AG08396 (cell line): ENCODE results near the gene RIC8A.

ENCODE experiments used
- DNase-seq: peaks from one replicate; pipeline ENCODE4 v3.0.0; 2012; ENCODE audit warnings: low spot score, mixed read lengths

RIC8A gene

GRCh38 chr11:204587-205109 is 2.9 kb upstream of the RIC8A start:
- DNase-seq, result no peak

GRCh38 chr11:205221-206001 is 2.1 kb upstream of the RIC8A start:
- DNase-seq, result no peak

DNA sequence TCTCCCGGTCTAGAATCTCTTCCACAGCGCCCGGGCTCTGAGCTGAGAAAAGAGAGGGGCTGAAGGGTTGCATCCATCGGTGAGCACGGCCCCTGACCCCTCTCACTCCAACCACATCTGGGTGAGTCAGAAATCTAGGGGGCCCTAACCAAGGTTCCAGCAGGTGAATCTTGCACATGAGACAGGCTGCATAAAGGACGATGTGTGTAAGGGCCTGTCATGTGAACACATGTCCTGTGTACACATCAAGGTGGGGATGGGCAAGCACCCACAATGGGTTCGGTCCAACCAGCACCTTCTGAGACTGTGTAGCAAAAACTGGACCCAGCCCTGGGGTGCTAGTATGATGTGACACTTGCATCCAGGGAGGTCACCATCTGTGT is 1.5 kb upstream of the RIC8A start:
- DNase-seq, result no peak

DNA sequence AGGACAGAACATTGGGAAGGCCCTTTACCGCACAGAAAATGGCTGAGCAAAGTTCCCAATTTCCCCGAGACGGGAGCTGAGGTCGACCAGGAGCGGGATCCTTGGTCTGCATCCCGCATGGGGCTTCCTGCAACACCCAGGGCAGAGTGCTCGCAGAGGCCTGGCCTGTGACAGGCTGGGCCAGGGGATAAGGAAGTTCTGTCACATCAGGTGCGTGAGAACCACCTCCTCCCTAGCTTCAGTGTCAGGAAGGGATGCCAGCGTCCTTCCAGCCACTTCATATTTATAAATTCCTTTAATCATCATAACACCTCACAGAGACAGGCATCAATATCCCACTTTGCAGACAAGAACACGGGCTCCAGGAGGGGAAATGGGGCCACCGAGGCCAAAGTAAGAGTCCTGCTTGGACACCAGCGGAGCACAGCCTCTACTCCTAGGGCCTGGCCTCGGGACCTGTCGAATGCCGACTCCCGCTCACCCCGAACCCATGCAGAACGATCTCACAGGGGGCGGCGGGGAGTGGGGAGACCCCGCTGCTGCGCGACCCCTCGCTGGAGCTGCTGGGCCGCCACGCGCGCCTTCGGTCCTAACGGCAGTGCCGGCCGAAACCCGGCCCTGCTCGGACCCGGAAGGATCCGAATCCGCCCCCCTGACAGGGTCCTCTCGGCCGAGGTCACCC is 841 bp upstream of the RIC8A start:
- DNase-seq, result peak; percentile 59

DNA sequence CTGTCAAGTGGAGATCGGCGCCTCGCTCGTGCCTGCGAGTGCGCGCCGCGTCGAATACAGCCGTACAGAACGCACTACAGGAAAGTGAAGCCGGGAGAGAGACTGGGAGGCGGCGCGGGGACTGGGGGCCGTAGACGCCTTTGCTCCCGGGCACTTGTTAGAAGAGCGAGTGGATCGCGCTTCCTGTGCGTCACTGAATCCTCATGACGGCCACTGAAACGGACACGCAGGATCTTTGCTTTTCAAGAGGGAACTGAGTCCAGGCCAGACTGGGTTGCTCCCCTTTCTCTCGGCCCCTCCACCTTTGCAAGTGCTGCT is 314 bp downstream of the RIC8A start:
- DNase-seq, result peak; percentile 55

- peak; percentile 91 for DNase-seq
These were observed 841 bp downstream of the RIC8A start for GRCh38 chr11:208181-208916.

GRCh38 chr11:208917-209260 is 1.4 kb downstream of the RIC8A start:
- no peak for DNase-seq

DNA sequence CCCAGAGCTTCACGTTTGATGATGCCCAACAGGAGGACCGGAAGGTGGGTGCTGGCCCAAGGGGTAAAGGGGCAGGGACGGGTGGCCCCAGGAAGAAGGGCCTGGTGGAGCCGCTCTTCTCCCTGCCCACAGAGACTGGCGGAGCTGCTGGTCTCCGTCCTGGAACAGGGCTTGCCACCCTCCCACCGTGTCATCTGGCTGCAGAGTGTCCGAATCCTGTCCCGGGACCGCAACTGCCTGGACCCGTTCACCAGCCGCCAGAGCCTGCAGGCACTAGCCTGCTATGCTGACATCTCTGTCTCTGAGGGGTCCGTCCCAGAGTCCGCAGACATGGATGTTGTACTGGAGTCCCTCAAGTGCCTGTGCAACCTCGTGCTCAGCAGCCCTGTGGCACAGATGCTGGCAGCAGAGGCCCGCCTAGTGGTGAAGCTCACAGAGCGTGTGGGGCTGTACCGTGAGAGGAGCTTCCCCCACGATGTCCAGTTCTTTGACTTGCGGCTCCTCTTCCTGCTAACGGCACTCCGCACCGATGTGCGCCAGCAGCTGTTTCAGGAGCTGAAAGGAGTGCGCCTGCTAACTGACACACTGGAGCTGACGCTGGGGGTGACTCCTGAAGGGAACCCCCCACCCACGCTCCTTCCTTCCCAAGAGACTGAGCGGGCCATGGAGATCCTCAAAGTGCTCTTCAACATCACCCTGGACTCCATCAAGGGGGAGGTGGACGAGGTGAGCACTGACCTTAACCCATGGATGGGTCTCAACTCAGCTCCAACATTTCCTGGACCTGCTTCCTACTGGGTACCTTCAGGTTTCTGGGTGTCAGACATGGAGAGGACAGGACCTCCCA is 2.0 kb downstream of the RIC8A start:
- no peak for DNase-seq

DNA sequence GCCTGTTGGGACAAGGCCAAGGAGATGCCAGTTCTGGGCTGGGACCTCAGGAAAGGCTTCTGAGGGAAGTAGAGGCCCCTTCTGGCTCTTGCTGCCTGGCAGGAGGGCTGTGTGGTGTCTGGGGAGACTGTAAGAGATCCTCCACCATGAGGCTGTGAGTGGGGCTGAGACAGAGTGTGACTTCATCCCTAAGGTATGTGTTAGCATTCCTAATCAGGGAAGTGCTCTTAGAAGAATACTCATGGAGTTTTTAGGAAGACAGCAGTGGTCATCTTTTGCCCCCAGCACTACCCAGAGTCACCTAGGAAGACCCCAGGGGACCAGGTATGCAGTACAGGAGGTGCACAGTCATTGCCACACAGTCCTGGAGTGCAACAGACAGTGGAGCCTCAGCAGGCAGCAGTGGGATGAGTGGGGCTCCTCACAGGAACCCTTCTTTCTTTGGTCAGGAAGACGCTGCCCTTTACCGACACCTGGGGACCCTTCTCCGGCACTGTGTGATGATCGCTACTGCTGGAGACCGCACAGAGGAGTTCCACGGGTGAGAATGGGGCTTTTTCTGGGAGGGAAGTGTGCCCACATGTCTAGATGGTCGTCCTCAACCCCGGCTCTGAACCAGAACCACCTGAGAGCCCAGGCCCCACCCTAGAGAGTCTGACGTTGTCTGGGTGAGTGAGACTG is 2.8 kb downstream of the RIC8A start:
- DNase-seq, result peak; percentile 83

DNA sequence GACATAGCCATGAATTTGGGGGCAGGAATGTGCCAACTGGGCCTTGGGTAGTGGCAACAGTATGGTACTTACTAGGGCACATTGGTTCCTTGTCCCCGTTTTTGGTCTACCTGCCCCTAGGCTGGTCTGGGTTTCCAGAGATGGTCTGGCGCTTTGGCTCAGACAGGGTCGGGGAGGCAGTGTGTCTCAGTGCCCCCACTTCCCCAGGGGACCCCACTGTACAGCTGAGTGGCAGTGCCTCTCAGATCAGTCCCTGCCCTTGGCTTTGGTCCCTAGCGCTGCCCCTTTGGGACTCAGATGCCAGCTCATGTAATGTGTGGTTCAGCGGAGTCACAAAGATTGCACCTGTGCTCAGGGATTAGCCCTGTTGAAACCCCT is 3.3 kb downstream of the RIC8A start:
- no peak for DNase-seq

GRCh38 chr11:211295-211694 is 3.8 kb downstream of the RIC8A start:
- no peak for DNase-seq

DNA sequence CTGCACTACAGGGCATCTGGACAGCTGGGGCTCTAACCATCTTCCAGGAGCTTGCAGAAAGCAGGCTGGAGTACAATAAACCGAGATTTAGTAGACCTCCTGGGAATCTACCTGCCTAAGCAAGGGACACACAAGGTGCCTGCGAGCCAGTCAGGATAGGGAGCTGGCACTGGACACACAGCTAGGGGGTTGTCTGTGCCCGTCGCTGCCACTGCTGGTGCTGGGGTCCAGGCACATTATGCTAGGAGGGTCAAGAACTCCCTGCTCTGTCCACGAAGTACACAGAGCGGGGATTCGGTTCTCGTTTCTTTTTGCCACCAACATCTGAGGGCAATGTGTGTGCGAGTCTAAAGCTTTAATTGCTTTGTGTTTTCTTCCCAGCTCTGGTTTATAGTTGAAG is 4.2 kb downstream of the RIC8A start:
- DNase-seq, result no peak

GRCh38 chr11:212150-213100 is 4.9 kb downstream of the RIC8A start:
- no peak for DNase-seq

DNA sequence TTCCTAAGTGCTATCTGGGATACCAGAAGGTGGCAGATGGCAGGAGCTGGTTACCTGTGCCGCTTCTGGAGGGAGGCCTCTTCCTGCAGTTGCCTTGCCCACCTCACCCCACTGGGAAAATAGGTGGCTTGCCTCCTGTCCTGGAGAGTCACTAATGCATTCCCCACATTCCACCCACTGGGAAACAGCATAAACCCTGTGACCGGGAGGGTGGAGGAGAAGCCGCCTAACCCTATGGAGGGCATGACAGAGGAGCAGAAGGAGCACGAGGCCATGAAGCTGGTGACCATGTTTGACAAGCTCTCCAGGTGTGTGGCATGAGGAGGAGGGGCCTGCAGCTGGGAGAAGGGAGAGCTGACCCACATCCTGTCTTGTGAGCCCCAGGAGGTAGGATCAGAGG is 5.6 kb downstream of the RIC8A start:
- DNase-seq, result no peak

DNA sequence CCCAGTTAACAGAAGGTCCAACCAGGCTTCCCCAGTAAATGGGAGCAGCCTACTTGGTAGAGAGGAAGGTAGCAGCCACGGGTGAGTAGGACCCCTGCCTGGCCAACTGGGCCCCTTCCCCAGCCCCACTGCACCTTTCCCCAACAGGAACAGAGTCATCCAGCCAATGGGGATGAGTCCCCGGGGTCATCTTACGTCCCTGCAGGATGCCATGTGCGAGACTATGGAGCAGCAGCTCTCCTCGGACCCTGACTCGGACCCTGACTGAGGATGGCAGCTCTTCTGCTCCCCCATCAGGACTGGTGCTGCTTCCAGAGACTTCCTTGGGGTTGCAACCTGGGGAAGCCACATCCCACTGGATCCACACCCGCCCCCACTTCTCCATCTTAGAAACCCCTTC is 6.6 kb downstream of the RIC8A start:
- no peak for DNase-seq

DNA sequence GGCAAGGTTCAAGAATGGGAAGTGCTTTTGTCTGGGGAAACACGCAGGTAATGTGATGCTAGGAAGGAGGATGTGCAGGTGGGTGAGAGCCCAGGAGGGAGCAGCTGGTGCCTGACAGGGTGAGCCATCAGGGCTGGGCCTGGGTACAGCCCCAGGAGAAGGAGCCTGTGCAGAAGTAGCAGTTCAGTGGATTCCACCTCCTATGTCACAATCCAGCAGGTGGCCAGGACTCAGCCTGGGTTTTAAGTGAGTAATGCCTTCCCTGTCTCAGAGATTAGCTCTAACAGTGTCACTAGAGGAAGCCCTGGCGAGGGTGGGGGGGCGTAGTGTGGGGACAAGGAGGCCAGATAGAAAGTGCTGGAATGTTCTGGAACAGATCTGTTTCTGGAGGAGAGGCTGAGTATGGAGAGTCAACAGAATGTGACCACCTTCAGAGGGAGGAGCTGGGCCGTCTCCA is 8.1 kb downstream of the RIC8A start:
- DNase-seq, result no peak

- no peak for DNase-seq
These were observed 8.8 kb downstream of the RIC8A start for GRCh38 chr11:216081-216974.

- no peak for DNase-seq
These were observed 10.2 kb downstream of the RIC8A start for GRCh38 chr11:217704-218103.
